ENCODE measurements around the gene GPC3.

DNA sequence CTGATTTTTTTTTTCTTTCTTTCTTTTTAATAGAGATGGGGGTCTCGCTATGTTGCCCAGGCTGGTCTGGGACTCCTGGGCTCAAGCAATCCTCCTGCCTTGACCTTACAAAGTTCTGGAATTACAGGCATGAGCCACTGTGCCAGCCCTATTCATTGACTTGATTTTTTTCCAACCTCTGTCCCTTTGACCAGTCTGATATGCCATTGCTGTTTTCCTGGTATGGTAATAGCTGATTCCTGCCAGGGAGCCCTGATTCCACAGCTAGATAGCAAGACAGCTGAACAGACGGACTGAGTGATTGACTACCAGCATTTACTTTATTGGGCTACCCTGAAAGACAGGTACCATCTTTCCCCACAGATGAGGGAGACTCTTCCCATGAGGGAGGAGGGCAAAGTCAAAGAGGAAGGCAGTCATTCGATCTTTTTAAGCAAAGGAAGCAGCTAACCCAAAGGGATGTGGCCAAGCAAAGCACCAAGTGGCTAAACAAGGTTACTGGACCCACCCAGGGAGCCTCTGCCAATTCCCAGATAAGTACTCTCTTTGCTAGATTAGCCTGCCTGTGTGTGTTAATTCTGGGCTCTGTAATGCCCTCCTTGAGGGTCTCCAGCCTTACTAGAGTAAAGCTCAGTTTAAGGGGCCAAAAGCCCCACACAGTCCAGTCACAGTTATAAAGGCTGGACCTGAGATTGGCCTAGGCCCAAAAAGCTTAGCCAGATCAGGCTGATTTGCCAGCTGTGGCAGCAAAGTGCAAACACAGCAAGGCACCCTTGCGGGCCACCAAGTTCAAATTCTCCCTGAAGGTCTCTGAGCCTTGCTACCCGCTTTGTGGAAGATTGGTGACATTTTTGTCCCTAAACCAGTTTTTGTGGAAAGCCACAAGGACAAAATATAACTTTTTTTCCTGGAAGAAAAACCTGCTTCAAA is 377.7 kb downstream of the GPC3 start:
- TF ChIP-seq, protein P1, sequence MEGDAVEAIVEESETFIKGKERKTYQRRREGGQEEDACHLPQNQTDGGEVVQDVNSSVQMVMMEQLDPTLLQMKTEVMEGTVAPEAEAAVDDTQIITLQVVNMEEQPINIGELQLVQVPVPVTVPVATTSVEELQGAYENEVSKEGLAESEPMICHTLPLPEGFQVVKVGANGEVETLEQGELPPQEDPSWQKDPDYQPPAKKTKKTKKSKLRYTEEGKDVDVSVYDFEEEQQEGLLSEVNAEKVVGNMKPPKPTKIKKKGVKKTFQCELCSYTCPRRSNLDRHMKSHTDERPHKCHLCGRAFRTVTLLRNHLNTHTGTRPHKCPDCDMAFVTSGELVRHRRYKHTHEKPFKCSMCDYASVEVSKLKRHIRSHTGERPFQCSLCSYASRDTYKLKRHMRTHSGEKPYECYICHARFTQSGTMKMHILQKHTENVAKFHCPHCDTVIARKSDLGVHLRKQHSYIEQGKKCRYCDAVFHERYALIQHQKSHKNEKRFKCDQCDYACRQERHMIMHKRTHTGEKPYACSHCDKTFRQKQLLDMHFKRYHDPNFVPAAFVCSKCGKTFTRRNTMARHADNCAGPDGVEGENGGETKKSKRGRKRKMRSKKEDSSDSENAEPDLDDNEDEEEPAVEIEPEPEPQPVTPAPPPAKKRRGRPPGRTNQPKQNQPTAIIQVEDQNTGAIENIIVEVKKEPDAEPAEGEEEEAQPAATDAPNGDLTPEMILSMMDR (IDR thresholded peaks at IDR 0.05) = no peak
- TF ChIP-seq POLR2A (IDR thresholded peaks at IDR 0.05) (no peak), POLR2AphosphoS5 (IDR thresholded peaks at IDR 0.05) (no peak)
